GM19468 (cell line): ENCODE results near the gene HSPA4.

Experiments
- ATAC-seq: cut with Tn5 transposase; IDR thresholded peaks from one replicate; pipeline ENCODE4 v1.9.1; 2021; ENCODE audit warnings: mild to moderate bottlenecking, moderate library complexity, moderate number of reproducible peaks; ENCODE audit not compliant: unreplicated experiment; ENCODE audit errors: extremely low read depth

The HSPA4 gene

DNA sequence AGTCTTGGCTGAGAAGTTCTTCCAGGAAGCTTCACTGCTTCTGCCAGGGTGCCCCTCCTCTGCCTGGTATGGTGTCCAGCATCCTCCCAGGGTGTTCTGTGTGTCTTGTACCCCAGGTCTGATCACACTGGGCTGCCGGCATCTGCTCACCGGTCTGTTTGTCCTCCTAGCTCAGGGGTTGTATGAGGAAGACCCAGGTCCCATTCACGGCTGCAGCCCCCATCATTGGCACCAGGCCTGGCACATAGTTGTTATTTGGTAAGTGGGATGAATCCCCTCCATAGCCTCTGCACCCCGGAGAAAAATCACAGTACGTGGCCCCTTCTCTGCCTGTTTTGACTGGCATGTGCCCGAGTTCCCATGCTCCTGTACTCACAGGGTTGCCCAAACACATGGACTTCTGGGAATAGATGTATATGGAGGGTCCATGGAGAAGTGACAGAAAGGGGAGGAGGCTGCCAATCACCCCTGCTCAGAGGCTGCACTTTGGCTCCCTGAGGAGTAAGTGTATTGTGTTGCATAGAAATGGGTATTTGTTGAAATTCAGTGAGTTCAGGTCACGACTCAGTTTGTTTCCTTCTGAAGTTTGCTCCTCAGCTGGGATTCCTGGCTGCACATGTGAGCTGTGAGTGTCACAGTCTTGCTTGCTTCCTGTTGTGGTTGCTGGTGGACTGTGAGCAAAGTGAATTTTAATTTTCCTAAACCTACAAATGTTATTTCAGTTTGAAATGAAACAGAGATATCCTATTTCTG, 96.2 kb downstream of the HSPA4 start:
- no peak for ATAC-seq

DNA sequence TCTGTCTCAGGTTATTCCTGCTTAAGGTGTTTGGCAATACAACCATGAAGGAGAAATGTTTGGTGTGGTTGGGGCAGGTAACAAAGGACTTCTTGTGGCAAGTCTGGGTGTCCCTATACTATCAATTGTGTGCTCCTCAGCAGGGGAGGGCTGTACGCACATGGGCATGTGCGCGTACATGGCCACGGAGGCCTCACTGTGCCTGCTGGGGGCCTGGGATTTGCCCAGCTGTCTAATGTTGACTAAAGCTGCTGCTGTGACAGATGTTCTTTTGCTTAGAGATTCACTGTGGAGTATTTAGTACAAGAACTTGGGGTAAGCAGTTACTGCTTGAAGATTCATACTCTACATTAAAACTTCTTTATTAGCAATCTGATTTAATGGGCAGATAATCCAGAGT, 97.5 kb downstream of the HSPA4 start:
- ATAC-seq = no peak

DNA sequence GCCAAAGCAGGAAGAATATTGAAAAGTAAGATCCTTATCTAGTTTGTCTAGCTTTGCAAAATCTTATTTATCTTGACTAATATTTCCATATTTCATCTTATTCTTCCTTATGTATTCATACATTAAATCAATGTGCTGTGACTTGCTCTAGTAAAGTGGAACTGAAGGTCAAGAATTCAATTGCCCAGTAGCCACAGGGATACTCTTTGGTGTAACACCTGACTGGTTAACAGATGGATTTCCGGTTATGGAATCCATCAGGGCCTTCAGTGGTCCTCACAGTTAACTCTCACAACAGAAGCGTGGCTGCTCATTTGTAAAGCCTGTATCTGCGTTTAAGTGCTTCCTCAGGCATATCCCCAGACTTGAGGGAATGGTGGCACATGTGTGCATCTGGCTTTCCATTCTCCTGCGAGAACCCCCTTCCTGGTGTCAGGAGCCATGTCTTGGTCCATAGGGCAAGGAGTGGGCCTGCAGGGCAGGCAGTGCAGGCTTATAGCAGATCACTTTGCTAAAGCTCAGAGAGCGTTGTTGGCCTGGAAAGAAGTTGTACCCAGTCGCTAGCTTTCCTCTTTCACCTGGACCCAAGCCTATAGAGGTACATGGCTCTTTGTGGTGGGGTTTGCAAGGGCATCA, 99.2 kb downstream of the HSPA4 start:
- no peak for ATAC-seq

DNA sequence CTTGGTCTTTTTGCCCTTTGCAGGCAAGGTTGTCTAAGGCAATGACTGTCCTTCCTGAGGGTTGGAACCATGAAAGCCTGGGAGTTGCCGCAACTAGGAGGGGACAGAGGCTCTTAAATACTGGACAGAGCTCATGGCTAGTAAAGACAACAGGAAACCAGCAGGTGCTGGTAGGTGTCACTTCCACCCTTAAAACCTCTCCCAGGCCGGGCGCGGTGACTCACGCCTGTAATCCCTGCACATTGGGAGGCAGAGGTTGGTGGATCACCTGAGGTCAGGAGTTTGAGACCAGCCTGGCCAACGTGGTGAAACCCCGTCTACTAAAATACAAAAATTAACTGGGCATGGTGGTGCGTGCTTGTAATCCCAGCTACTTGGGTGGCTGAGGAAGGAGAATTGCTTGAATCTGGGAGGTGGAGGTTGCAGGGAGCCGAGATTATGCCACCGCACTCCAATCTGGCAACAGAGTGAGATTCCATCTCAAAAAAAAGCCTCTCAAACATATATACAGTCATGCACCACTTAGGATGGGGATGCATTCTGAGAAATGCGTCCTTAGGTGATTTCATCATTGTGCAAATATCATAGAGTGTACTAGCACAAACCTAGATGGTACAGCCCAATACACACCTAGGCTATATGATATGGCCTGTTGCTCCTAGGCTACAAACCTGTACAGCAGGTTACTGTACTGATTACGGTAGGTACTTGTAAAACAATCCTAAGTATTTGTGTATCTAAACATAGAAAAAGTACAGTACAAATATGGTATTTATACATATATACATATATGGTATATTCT, 102.7 kb downstream of the HSPA4 start:
- ATAC-seq = no peak

DNA sequence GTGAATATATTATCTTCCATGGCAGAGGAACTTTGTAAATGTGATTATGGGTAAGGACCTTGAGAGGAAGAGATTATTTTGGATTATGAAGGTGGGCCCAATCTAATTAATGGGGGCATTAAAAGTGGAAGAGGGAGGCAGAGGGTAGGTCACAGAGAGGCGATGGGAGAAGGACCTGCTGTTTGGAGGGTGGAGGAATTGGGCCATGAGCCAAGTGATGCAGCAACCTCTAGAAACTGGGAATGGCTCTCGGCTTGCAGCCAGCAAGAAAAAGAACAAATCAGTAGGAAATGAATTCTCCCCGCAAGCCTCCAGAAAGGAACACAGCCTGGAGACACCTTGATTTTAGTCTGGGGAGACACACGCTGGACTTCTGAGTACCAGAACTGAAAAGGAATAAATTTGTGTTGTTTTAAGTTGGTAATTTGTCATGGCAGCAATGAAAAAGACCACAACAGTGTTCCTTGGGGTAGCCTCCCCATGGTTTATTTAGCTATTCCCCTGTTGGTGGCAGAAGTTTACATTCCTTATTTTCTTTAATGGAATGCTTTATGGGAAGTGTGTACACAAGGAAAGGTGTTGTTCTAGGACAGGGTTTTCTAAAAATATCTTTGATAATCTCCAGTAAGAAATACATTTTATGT, 103.6 kb downstream of the HSPA4 start:
- ATAC-seq = no peak
